ENCODE results near the gene MET.
A peak's percentile ranks its signal among the peaks of the same experiment; 100 is the strongest.
"Not testable (repeated sequence)": the region's sequence is repeated elsewhere in the genome, so short reads cannot be mapped to it uniquely, and the experiment has no call there.

The MET gene

DNA sequence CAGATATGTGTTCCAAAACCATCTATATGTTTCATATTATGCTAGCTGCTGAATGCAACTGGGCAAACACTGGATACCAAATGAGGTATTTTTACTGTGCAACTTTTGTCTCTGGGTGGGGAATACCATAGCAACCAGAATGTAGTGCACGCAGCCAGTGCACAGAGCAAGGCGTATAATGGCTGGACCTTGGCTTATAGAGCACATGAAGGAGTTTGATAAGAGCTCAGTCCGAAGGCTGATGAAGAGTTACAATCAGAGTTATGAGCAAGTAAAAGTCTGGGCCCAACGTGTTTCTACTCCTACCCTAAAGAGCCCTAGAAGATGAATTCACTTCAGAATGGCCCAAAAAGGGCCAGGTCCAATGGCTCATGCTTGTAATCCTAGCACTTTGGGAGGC lies 82.2 kb downstream of the MET start:
- no peak for DNase-seq (ENCODE audit: low read depth)

- DNase-seq (ENCODE audit: low read depth), result no peak
Observed at GRCh38 chr7:116757283-116757682, 85.3 kb downstream of the MET start.

GRCh38 chr7:116759642-116760041 lies 87.6 kb downstream of the MET start:
- DNase-seq (ENCODE audit: low read depth), result not testable (repeated sequence)

- DNase-seq (ENCODE audit: low read depth), result no peak
Observed at GRCh38 chr7:116762971-116763370, 91.0 kb downstream of the MET start.

GRCh38 chr7:116763647-116764046 lies 91.7 kb downstream of the MET start:
- no peak for DNase-seq (ENCODE audit: low read depth)

- DNase-seq (ENCODE audit: low read depth), result no peak
Observed at GRCh38 chr7:116766881-116767280, 94.9 kb downstream of the MET start.

DNA sequence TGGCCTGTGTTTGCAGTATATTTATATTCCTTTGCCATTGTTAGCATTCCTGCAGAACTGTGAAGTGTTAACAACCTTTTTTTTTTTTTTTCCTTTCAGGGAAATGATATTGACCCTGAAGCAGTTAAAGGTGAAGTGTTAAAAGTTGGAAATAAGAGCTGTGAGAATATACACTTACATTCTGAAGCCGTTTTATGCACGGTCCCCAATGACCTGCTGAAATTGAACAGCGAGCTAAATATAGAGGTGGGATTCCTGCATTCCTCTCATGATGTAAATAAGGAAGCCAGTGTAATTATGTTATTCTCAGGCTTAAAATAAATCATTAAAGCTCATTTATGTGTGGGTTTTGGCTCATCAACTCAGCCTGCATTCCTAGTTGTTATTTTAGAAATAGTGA lies 97.5 kb downstream of the MET start:
- no peak for DNase-seq (ENCODE audit: low read depth)

DNA sequence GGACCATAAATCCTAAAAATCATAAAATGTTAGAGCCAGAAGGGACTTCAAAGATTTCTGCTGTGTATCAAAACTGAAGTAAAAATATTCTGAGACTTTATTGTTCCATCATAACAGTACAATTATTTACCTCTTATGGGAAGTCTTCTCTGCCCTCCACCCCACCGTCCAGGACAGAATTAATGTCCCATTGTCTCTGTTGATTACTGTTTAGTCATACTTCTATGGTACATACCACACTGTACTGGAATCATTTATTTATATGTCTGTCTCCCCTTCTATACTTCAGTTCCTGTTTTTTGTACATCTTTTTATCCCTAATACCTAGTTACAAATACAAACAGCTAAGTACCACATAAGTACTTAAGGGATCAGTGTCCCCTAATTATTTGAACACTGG lies 98.9 kb downstream of the MET start:
- DNase-seq (ENCODE audit: low read depth), result no peak

DNA sequence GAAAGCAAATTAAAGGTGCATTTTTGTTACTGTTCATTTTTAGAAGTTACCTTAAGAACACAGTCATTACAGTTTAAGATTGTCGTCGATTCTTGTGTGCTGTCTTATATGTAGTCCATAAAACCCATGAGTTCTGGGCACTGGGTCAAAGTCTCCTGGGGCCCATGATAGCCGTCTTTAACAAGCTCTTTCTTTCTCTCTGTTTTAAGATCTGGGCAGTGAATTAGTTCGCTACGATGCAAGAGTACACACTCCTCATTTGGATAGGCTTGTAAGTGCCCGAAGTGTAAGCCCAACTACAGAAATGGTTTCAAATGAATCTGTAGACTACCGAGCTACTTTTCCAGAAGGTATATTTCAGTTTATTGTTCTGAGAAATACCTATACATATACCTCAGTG lies 99.6 kb downstream of the MET start:
- no peak for DNase-seq (ENCODE audit: low read depth)

DNA sequence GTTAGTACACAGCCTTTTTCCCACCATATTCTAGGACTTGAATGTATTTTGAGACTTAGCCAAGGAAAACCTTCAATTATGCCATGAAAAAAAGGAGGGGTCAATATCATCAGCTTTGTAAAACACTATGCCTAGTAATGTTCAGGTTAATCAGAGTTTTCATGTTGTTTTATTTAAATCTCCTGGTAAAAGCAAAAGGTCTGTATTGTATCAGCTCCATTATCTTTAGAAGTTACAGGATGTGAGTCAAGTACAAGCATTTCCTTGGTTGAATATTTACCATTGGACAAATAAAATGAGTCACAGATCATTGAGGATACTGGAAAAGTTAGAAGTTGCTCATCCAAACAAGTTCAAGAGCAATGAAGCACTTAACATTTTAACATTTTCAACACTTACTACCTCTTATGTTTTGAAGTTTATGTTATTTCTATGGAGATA lies 100.4 kb downstream of the MET start:
- peak; percentile 22 for DNase-seq (ENCODE audit: low read depth)

DNA sequence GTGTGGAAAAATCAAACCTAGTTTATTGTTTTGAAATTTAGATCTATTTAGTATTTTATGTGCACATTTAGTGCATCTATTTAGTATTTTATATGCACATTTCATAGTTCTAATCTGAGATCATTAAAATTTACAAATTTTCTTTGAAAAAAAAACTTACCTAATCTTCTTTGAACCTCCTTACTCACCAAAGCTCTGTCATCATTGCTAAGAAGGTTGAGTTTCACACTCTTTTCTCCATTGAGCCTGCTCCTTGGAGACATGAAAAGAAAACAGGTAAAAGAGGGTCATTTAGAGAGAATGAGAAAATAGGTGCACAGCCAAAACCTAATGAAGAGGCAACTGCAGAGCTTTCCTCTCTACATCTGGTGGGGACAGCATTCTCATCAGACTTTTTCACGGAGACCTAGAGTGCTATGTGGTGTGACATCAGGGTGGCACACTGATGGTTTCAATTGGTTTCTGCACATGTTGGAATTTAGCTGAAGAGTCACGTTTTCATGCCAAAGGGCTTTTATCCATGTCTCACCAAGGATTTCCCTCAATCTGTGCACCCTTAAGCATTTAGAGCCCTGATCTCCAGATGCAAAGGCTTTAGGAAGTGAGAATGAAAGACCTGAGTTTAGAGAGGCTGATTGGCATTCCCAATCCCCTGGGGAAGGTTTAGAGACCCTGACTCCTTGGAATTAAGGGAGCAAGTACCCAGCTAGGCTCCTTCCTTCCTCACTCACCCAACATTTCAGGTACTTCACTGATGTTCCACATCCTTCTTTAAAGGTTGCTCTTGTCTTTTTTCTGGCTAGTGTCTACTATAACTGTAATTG lies 101.1 kb downstream of the MET start:
- DNase-seq (ENCODE audit: low read depth), result no peak

GRCh38 chr7:116776046-116776445 lies 104.0 kb downstream of the MET start:
- DNase-seq (ENCODE audit: low read depth), result no peak

- peak; percentile 61 for DNase-seq (ENCODE audit: low read depth)
Observed at GRCh38 chr7:116776610-116777289, 104.8 kb downstream of the MET start.

DNA sequence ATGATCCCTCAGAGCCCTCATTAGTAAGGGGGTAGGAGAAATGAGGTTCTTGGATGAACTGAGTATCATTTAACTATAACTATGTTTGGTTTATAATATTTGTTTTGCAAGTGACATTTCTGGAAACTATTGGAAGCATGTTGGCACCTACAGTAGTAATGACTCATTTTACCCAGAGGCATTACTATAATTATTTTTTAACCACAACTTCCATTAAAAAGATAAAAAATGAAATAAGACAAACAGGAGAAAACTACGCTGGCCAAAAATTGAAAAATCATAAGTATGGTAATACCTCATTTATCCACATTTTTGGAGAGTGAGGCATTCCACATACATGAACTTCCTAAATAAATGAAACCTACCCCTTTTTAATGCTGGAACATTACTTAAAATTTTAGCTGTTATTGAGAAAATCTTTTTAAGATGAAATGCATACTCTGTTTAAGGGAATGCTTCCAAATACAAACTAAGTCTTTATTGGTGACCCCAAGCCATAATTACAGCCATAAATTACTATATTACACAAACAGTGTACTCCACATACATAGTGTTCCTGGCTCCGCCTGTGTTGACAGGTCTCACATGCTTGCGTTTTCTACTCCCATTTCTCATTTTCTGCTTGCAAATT lies 105.8 kb downstream of the MET start:
- DNase-seq (ENCODE audit: low read depth), result peak; percentile 35

GRCh38 chr7:116779216-116779615 lies 107.2 kb downstream of the MET start:
- DNase-seq (ENCODE audit: low read depth), result no peak

GRCh38 chr7:116779931-116780330 lies 107.9 kb downstream of the MET start:
- no peak for DNase-seq (ENCODE audit: low read depth)

DNA sequence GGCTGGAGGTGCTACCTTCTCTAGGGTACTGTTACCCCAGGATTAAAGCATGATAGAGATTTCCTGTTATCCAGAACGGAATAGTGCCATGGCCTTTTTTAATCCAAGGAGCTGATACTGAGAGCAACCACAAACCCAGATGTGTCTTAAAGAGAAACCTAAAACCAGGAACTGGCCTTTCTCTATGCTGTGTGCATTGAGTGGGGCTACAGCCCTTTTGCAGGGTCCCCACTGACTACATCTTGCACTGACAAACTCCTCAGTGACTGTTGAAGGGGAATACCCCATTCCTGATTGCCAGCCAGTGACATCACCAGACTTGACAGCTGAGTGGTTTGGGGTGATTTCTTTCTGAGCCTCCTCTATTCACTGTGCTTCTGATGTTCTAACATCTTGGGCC lies 108.5 kb downstream of the MET start:
- no peak for DNase-seq (ENCODE audit: low read depth)

- DNase-seq (ENCODE audit: low read depth), result no peak
Observed at GRCh38 chr7:116780966-116781365, 109.0 kb downstream of the MET start.

DNA sequence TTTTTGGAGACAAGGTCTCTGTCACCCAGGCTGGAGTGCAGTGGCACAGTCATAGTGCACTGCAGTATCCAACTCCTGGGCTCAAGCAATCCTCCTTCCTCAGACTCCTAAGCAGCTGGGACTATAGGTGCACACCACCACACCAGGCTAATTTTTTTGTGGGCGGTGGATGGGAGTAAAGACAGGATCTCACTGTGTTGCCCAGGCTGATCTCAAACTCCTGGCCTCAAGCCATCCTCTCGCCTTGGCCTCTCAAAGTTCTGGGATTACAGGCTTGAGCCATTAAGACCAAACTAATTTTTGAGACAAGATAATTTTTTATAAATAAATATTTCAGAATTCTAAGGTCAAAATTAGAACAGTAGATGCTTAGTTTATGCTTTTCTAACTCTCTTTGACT lies 109.6 kb downstream of the MET start:
- no peak for DNase-seq (ENCODE audit: low read depth)

- peak; percentile 50 for DNase-seq (ENCODE audit: low read depth)
Observed at GRCh38 chr7:116782177-116782711, 110.2 kb downstream of the MET start.

DNA sequence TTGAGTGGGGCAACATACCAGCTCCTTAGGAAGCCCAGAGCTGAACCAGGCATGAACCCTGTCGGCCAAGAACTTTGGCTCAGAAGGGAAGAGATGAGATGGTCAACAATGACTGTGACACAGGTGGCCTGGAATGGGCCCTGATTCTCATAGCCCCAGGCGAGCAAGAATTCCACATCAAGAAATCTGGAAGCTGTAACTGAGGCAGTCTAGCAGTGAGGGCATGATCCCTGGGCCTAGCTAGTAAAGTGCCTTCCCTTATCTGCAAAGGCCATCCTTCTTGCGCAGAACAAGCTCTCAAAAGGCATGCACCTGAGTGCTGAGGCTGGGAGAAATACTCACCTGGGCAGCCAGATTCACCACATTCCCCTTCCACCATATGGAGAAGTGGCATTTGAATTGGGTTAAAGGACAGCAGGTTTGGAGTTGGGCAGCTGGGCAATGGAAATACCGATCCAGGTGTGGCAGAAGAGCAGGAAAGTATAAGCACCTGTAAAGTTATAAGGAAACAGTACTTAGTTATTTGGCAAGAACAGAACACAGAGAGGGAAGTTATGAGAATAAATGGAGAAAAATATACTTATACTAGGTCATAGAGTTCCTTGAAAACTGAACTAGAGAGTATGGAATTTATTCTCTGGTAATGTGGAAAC lies 111.8 kb downstream of the MET start:
- DNase-seq (ENCODE audit: low read depth), result no peak

DNA sequence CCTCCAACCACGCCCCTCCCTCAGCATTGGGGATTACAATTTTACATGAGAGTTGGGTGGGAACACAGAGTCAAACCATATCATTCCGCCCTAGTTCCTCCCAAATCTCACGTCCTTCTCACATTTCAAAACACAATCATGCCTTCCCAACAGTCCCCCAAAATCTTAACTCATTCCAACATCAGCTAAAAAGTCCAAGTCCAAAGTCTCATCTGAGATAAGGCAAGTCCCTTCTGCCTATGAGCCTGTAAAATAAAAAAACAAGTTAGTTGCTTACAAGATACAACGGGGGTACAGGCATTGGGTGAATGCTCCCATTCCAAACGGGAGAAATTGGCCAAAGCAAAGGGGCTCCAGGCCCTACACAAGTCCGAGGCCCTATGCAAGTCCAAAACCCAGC lies 112.7 kb downstream of the MET start:
- no peak for DNase-seq (ENCODE audit: low read depth)

All from GM04504 (cell line).